GM21619 (cell line): ENCODE data around the gene SCNN1B.
"Not testable (repeated sequence)": the region's sequence is repeated elsewhere in the genome, so short reads cannot be mapped to it uniquely, and the experiment has no call there.

ENCODE experiments used
- ATAC-seq: cut with Tn5 transposase; IDR thresholded peaks from one replicate; pipeline ENCODE4 v1.9.1; 2021; ENCODE audit not compliant: unreplicated experiment

Gene SCNN1B

GRCh38 chr16:23302045-23302956, at the start of gene SCNN1B:
SCNN1B (plus strand) TSS chr16:23302302; CDS start chr16:23348600, 46,298 bp downstream.
- no peak for ATAC-seq

GRCh38 chr16:23252310-23252709, 49.8 kb upstream of the SCNN1B start:
- no peak for ATAC-seq

GRCh38 chr16:23253650-23254049, 48.5 kb upstream of the SCNN1B start:
- not testable (repeated sequence) for ATAC-seq

- no peak for ATAC-seq
These were observed 47.8 kb upstream of the SCNN1B start for GRCh38 chr16:23254338-23254737.

GRCh38 chr16:23255000-23255399, 47.1 kb upstream of the SCNN1B start:
- no peak for ATAC-seq

- ATAC-seq, result no peak
These were observed 45.7 kb upstream of the SCNN1B start for GRCh38 chr16:23256440-23256839.

GRCh38 chr16:23257682-23258081, 44.4 kb upstream of the SCNN1B start:
- ATAC-seq, result no peak

- no peak for ATAC-seq
These were observed 43.2 kb upstream of the SCNN1B start for GRCh38 chr16:23258919-23259237.

- ATAC-seq, result no peak
These were observed 34.5 kb upstream of the SCNN1B start for GRCh38 chr16:23267647-23268046.

GRCh38 chr16:23268561-23268960, 33.5 kb upstream of the SCNN1B start:
- no peak for ATAC-seq

- no peak for ATAC-seq
These were observed 32.7 kb upstream of the SCNN1B start for GRCh38 chr16:23269248-23269953.

GRCh38 chr16:23270654-23271053, 31.4 kb upstream of the SCNN1B start:
- no peak for ATAC-seq

- ATAC-seq, result no peak
These were observed 27.1 kb upstream of the SCNN1B start for GRCh38 chr16:23274968-23275367.

- ATAC-seq, result no peak
These were observed 25.3 kb upstream of the SCNN1B start for GRCh38 chr16:23276821-23277220.

GRCh38 chr16:23278031-23278430, 24.1 kb upstream of the SCNN1B start:
- ATAC-seq, result no peak

GRCh38 chr16:23279721-23280153, 22.4 kb upstream of the SCNN1B start:
- no peak for ATAC-seq

- no peak for ATAC-seq
These were observed 21.6 kb upstream of the SCNN1B start for GRCh38 chr16:23280483-23280967.

GRCh38 chr16:23282568-23282967, 19.5 kb upstream of the SCNN1B start:
- no peak for ATAC-seq

- no peak for ATAC-seq
These were observed 18.5 kb upstream of the SCNN1B start for GRCh38 chr16:23283571-23283970.

- ATAC-seq, result no peak
These were observed 17.5 kb upstream of the SCNN1B start for GRCh38 chr16:23284584-23284983.

GRCh38 chr16:23286131-23286532, 16.0 kb upstream of the SCNN1B start:
- no peak for ATAC-seq

GRCh38 chr16:23288209-23288608, 13.9 kb upstream of the SCNN1B start:
- no peak for ATAC-seq
